ENCODE results near the gene ELMO3.

ELMO3 gene

GRCh38 chr16:67248401-67249177 lies 49.7 kb downstream of the ELMO3 start, which contains the start of gene SLC9A5 (continued):
- no peak for TF ChIP-seq ZNF26 (tag by site-specific recombination; IDR thresholded peaks at IDR 0.05)
- TF ChIP-seq ZEB2 (tag by site-specific recombination; IDR thresholded peaks at IDR 0.05) = no peak
- no peak for TF ChIP-seq ZNF514 (tag by site-specific recombination; IDR thresholded peaks at IDR 0.05)
- no peak for TF ChIP-seq ZNF184 (tag by site-specific recombination; IDR thresholded peaks at IDR 0.05)
- TF ChIP-seq ZNF777 (tag by site-specific recombination; IDR thresholded peaks at IDR 0.05; ENCODE audit: borderline replicate concordance) = no peak
- no peak for TF ChIP-seq OSR2 (tag by site-specific recombination; IDR thresholded peaks at IDR 0.05)
- no peak for TF ChIP-seq ZNF600 (tag by site-specific recombination; IDR thresholded peaks at IDR 0.05)
- TF ChIP-seq ZFP3 (tag by site-specific recombination; IDR thresholded peaks at IDR 0.05; ENCODE audit: low read depth) = no peak
- no peak for TF ChIP-seq ZSCAN16 (tag by site-specific recombination; IDR thresholded peaks at IDR 0.05)
- no peak for TF ChIP-seq ZBTB21 (tag by site-specific recombination; IDR thresholded peaks at IDR 0.05)
- TF ChIP-seq ZNF621 (tag by site-specific recombination; IDR thresholded peaks at IDR 0.05) = no peak
- no peak for TF ChIP-seq ZNF311 (tag by site-specific recombination; IDR thresholded peaks at IDR 0.05; ENCODE audit: borderline replicate concordance)
- no peak for TF ChIP-seq ZBTB8A (tag by site-specific recombination; IDR thresholded peaks at IDR 0.05)
- TF ChIP-seq ZNF114 (tag by site-specific recombination; IDR thresholded peaks at IDR 0.05) = no peak
- peak; percentile 83; the same call in 1 of the 2 replicates for TF ChIP-seq ZNF610 (tag by site-specific recombination; IDR thresholded peaks at IDR 0.05; ENCODE audit: borderline replicate concordance)
- TF ChIP-seq KLF16 (tag by site-specific recombination; IDR thresholded peaks at IDR 0.05) = no peak; the same call in 1 of the 2 replicates
- peak; percentile 66 for TF ChIP-seq KLF10 (tag by site-specific recombination; IDR thresholded peaks at IDR 0.05)
- no peak for TF ChIP-seq ZNF133 (tag by site-specific recombination; IDR thresholded peaks at IDR 0.05)
- TF ChIP-seq ZNF121 (tag by site-specific recombination; IDR thresholded peaks at IDR 0.05) = no peak
- no peak for TF ChIP-seq ZNF248 (tag by site-specific recombination; IDR thresholded peaks at IDR 0.05)
- TF ChIP-seq ZNF19 (tag by site-specific recombination; IDR thresholded peaks at IDR 0.05; ENCODE audit: low read depth) = no peak
- no peak for TF ChIP-seq ZNF624 (tag by site-specific recombination; IDR thresholded peaks at IDR 0.05)
- no peak for TF ChIP-seq ZNF560 (tag by site-specific recombination; IDR thresholded peaks at IDR 0.05; ENCODE audit: borderline replicate concordance)
- no peak for TF ChIP-seq TCF7L2 (IDR thresholded peaks at IDR 0.05; ENCODE audit: borderline replicate concordance, low read depth, low read length)
- TF ChIP-seq ZNF585B (tag by site-specific recombination; IDR thresholded peaks at IDR 0.05) = no peak
- TF ChIP-seq RBAK (tag by site-specific recombination; IDR thresholded peaks at IDR 0.05) = no peak
- TF ChIP-seq ZNF639 (tag by site-specific recombination; IDR thresholded peaks at IDR 0.05) = no peak
- TF ChIP-seq KLF7 (tag by site-specific recombination; IDR thresholded peaks at IDR 0.05; ENCODE audit: borderline replicate concordance) = no peak
- TF ChIP-seq ZBTB6 (tag by site-specific recombination; IDR thresholded peaks at IDR 0.05) = no peak
- TF ChIP-seq ZNF837 (tag by site-specific recombination; IDR thresholded peaks at IDR 0.05) = no peak
- no peak for TF ChIP-seq ZNF555 (tag by site-specific recombination; conservative IDR thresholded peaks at IDR 0.05)
- TF ChIP-seq ZNF629 (tag by site-specific recombination; IDR thresholded peaks at IDR 0.05) = 0 out of 2 replicates have a peak, but pooled peaks have one; percentile 11
- TF ChIP-seq ZNF654 (tag by site-specific recombination; IDR thresholded peaks at IDR 0.05; ENCODE audit: low read depth) = no peak
- no peak for TF ChIP-seq ZNF350 (tag by site-specific recombination; IDR thresholded peaks at IDR 0.05)
- TF ChIP-seq ZNF426 (tag by site-specific recombination; IDR thresholded peaks at IDR 0.05) = no peak
- TF ChIP-seq ZSCAN4 (tag by site-specific recombination; IDR thresholded peaks at IDR 0.05) = no peak
- TF ChIP-seq ZNF391 (tag by site-specific recombination; IDR thresholded peaks at IDR 0.05; ENCODE audit: borderline replicate concordance, low read depth) = no peak
- no peak for TF ChIP-seq FEZF1 (tag by site-specific recombination; IDR thresholded peaks at IDR 0.05)
- no peak for TF ChIP-seq YY2 (tag by site-specific recombination; IDR thresholded peaks at IDR 0.05)
